Measurements from ENCODE around the gene RCC1.

GRCh38 chr1:28535180-28535579 lies 29.3 kb downstream of the RCC1 start:
- TF ChIP-seq CTCF (IDR thresholded peaks at IDR 0.05) (no peak), POLR2A (IDR thresholded peaks at IDR 0.05) (no peak), POLR2AphosphoS5 (IDR thresholded peaks at IDR 0.05) (no peak)
